Skin epidermis (tissue), 12 donors: ENCODE measurements around the gene KCNC1.

ENCODE experiments used
- H3K27ac ChIP-seq, 21 experiments: fragments of 200-600 bp; sonication (generic) in 11 of 21; one replicate each; pipeline ENCODE4 v1.5.0; 2020; ENCODE audit warnings: mild to moderate bottlenecking in 3 of 21, inconsistent platforms in 2 of 21, moderate library complexity in 2 of 21
- H3K4me3 ChIP-seq, 7 experiments: fragments of 200-600 bp; sonication (generic) in 2 of 7; one replicate each; pipeline ENCODE4 v1.5.0; 2020; ENCODE audit warnings: inconsistent platforms in 2 of 7, mild to moderate bottlenecking in 2 of 7, moderate library complexity in 1 of 7

The KCNC1 gene

GRCh38 chr11:17750013-17750800 lies 15.6 kb downstream of the KCNC1 start:
- H3K27ac ChIP-seq, result no peak overlapping the region
- H3K4me3 ChIP-seq, result no peak overlapping the region

- Histone ChIP-seq H3K4me3 (no peak overlapping the region), H3K27ac (no peak overlapping the region)
Observed at GRCh38 chr11:17750801-17751165, 16.2 kb downstream of the KCNC1 start.

GRCh38 chr11:17751558-17751957 lies 17.0 kb downstream of the KCNC1 start:
- H3K4me3 ChIP-seq, result no peak overlapping the region

GRCh38 chr11:17752144-17752543 lies 17.6 kb downstream of the KCNC1 start:
- no peak overlapping the region for H3K4me3 ChIP-seq
- H3K27ac ChIP-seq, result no peak overlapping the region

More at GRCh38 chr11:17751558-17751957, 17.0 kb downstream of the KCNC1 start:
- no peak overlapping the region for H3K27ac ChIP-seq

GRCh38 chr11:17753153-17753552 lies 18.6 kb downstream of the KCNC1 start:
- H3K27ac ChIP-seq, result no peak overlapping the region
- no peak overlapping the region for H3K4me3 ChIP-seq

GRCh38 chr11:17753641-17754040 lies 19.1 kb downstream of the KCNC1 start:
- Histone ChIP-seq H3K4me3 (no peak overlapping the region), H3K27ac (no peak overlapping the region)

- Histone ChIP-seq H3K4me3 (no peak overlapping the region), H3K27ac (no peak overlapping the region)
Observed at GRCh38 chr11:17755891-17756290, 21.3 kb downstream of the KCNC1 start.

- no peak overlapping the region for H3K4me3 ChIP-seq
- H3K27ac ChIP-seq, result no peak overlapping the region
Observed at GRCh38 chr11:17760102-17761029, 25.8 kb downstream of the KCNC1 start.

- no peak overlapping the region for H3K27ac ChIP-seq
- H3K4me3 ChIP-seq, result no peak overlapping the region
Observed at GRCh38 chr11:17762309-17762974, 27.9 kb downstream of the KCNC1 start.

GRCh38 chr11:17763244-17763643 lies 28.7 kb downstream of the KCNC1 start:
- no peak overlapping the region for H3K4me3 ChIP-seq
- H3K27ac ChIP-seq, result no peak overlapping the region

- Histone ChIP-seq H3K27ac (no peak overlapping the region), H3K4me3 (no peak overlapping the region)
Observed at GRCh38 chr11:17763703-17764102, 29.1 kb downstream of the KCNC1 start.

- Histone ChIP-seq H3K27ac (no peak overlapping the region), H3K4me3 (no peak overlapping the region)
Observed at GRCh38 chr11:17764446-17765218, 30.1 kb downstream of the KCNC1 start.

GRCh38 chr11:17765356-17766072 lies 30.9 kb downstream of the KCNC1 start:
- no peak overlapping the region for H3K4me3 ChIP-seq
- H3K27ac ChIP-seq, result no peak overlapping the region

GRCh38 chr11:17766073-17766359 lies 31.4 kb downstream of the KCNC1 start:
- Histone ChIP-seq H3K4me3 (no peak overlapping the region), H3K27ac (no peak overlapping the region)

GRCh38 chr11:17766590-17766989 lies 32.0 kb downstream of the KCNC1 start:
- Histone ChIP-seq H3K4me3 (no peak overlapping the region), H3K27ac (no peak overlapping the region)

GRCh38 chr11:17767301-17767885 lies 32.8 kb downstream of the KCNC1 start:
- Histone ChIP-seq H3K27ac (no peak overlapping the region), H3K4me3 (no peak overlapping the region)

GRCh38 chr11:17767914-17768313 lies 33.3 kb downstream of the KCNC1 start:
- no peak overlapping the region for H3K4me3 ChIP-seq
- H3K27ac ChIP-seq, result no peak overlapping the region

- Histone ChIP-seq H3K4me3 (no peak overlapping the region), H3K27ac (no peak overlapping the region)
Observed at GRCh38 chr11:17768547-17768946, 34.0 kb downstream of the KCNC1 start.

- no peak overlapping the region for H3K27ac ChIP-seq
Observed at GRCh38 chr11:17769218-17769617, 34.6 kb downstream of the KCNC1 start.

More at GRCh38 chr11:17769218-17769617, 34.6 kb downstream of the KCNC1 start:
- H3K4me3 ChIP-seq, result no peak overlapping the region
